C4-2B (cell line): ENCODE measurements around the gene DNASE1L1.
"Not testable (repeated sequence)": the region's sequence is repeated elsewhere in the genome, so short reads cannot be mapped to it uniquely, and the experiment has no call there.

Source experiments
- H3K27ac ChIP-seq: fragments of 450-650 bp; 2 replicates; pipeline ENCODE4 v1.5.1; 2017
- CTCF ChIP-seq: fragments of 450-650 bp; conservative IDR thresholded peaks from 2 replicates; pipeline ENCODE4 v1.5.1; 2017; ENCODE audit warnings: mild to moderate bottlenecking
- ZFX ChIP-seq: fragments of 450-650 bp; IDR thresholded peaks from 2 replicates; pipeline ENCODE4 v1.6.1; 2017

DNASE1L1 gene

GRCh38 chrX:154397888-154398667, 11.0 kb downstream of the DNASE1L1 start, which contains the start of gene RPL10:
RPL10 (plus strand) TSS chrX:154398377; CDS start chrX:154398520, 143 bp downstream.
- H3K27ac ChIP-seq = peak within 1 kb of the TSS; percentile 97
- no peak for TF ChIP-seq CTCF
- TF ChIP-seq ZFX = peak; percentile 56

- peak overlapping the region; percentile 97 for H3K27ac ChIP-seq
- no peak; the same call in 1 of the 2 replicates for TF ChIP-seq ZFX
- no peak for TF ChIP-seq CTCF
Observed at GRCh38 chrX:154396973-154397887, 11.8 kb downstream of the DNASE1L1 start.

- peak overlapping the region; percentile 97; the same call in 1 of the 2 replicates for H3K27ac ChIP-seq
Observed at GRCh38 chrX:154396363-154396762, 12.7 kb downstream of the DNASE1L1 start.

GRCh38 chrX:154389812-154390747, 19.0 kb downstream of the DNASE1L1 start:
- H3K27ac ChIP-seq = not testable (repeated sequence)

GRCh38 chrX:154388649-154389048, 20.4 kb downstream of the DNASE1L1 start:
- H3K27ac ChIP-seq = not testable (repeated sequence)

- not testable (repeated sequence) for H3K27ac ChIP-seq
Observed at GRCh38 chrX:154388094-154388493, 21.0 kb downstream of the DNASE1L1 start.

GRCh38 chrX:154384284-154384892, 24.7 kb downstream of the DNASE1L1 start:
- H3K27ac ChIP-seq = no peak overlapping the region
- TF ChIP-seq CTCF = peak; percentile 19
- TF ChIP-seq ZFX = no peak

GRCh38 chrX:154383359-154384283, 25.4 kb downstream of the DNASE1L1 start:
- TF ChIP-seq CTCF = no peak
- no peak for TF ChIP-seq ZFX
- H3K27ac ChIP-seq = no peak overlapping the region
